HL-60 (cell line): ENCODE data around the gene MAP1LC3A.

Experiments used
- CTCF ChIP-seq: IDR thresholded peaks from one replicate; pipeline ENCODE4 v1.5.1; 2011; ENCODE audit warnings: low read length, control low read depth, inconsistent platforms; ENCODE audit not compliant: insufficient read depth
- POLR2AphosphoS5 ChIP-seq: IDR thresholded peaks from 2 replicates; pipeline ENCODE4 v1.6.1; 2012; ENCODE audit warnings: low read depth

GRCh38 chr20:34542439-34542838, 16.1 kb upstream of the MAP1LC3A start:
- TF ChIP-seq CTCF (no peak), POLR2AphosphoS5 (no peak)
